ENCODE measurements around the gene TADA2A. TPM values are rescaled to one million over a fixed set of nuclear protein-coding genes. Genes with fewer than 3 reads are reported as not detected.
A peak's percentile ranks its signal among the peaks of the same experiment; 100 is the strongest.
"Not testable (repeated sequence)": the region's sequence is repeated elsewhere in the genome, so short reads cannot be mapped to it uniquely, and the experiment has no call there.

TADA2A gene
- total RNA-seq, 1 donor from 2014 or later: 28.7 TPM

DNA sequence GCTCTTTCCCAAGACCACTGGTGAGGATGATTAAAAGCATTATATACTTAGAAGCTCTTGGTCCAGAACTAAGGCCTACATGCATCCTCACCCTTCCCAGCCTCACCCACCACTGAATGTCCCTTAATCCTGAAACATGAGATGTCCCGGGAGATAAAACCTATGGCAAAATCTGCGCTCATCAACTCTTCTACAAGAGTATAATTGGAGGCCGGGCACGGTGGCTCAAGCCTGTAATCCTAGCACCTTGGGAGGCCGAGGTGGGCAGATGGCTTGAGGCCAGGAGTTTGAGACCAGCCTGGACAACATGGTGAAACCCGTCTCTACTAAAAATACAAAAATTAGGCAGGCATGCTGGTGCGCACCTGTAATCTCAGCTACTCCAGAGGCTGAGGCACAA is 13.3 kb upstream of the TADA2A start:
- no peak overlapping the region for H3K4me3 ChIP-seq (ENCODE audit: low read length in 3 of 3)
- no peak overlapping the region for H3K27ac ChIP-seq (ENCODE audit: low read depth, low read length)
- peaks cover 0 to 3% (median 0%) of the 10 kb centered on the region in 3 donors for H3K4me1 ChIP-seq (ENCODE audit: control insufficient read depth in 3 of 3, insufficient read depth in 3 of 3, low read length in 3 of 3)
- no peaks in the 10 kb centered on the region for H3K27me3 ChIP-seq (ENCODE audit: control insufficient read depth in 3 of 3, insufficient read depth in 3 of 3, low read length in 3 of 3)
- no peak overlapping the region for H3K9ac ChIP-seq (ENCODE audit: low read depth in 1 of 3, low read length in 3 of 3)
- H3K36me3 ChIP-seq (ENCODE audit: control insufficient read depth in 3 of 3, insufficient read depth in 3 of 3, low read length in 3 of 3): no peaks in the 10 kb centered on the region
- H3K9me3 ChIP-seq (ENCODE audit: control insufficient read depth in 3 of 3, low read length in 3 of 3): no peaks in the 10 kb centered on the region

DNA sequence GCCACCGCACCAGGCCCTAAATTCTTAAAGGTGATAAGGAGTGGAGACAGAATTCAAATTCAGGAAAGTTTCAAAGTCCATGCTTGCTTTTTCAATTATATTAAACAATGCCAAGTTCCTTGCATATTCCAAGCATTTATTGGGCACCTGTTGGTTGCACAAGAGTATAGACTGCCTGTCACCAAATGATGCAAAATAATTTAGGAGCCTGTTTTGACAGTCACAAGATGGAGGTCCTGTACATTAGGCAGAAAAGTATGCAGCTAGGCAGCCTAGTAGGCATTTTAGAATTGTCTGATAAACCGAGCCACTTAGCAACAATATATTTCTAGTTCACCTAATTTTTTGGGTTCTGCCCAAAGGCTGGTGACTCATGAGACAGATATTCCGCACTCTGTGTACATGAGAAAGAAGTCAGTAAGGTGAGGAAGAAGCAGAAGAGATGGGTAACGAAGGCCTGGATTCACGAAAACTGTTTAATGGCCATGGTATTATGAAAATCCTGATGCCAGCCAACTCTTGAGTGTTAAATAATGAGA is 7.4 kb upstream of the TADA2A start:
- H3K9me3 ChIP-seq (ENCODE audit: control insufficient read depth in 3 of 3, low read length in 3 of 3): no peaks in the 10 kb centered on the region
- no peaks in the 10 kb centered on the region for H3K27me3 ChIP-seq (ENCODE audit: control insufficient read depth in 3 of 3, insufficient read depth in 3 of 3, low read length in 3 of 3)
- no peak overlapping the region for H3K27ac ChIP-seq (ENCODE audit: low read depth, low read length)
- H3K36me3 ChIP-seq (ENCODE audit: control insufficient read depth in 3 of 3, insufficient read depth in 3 of 3, low read length in 3 of 3): no peaks in the 10 kb centered on the region
- no peak overlapping the region for H3K4me3 ChIP-seq (ENCODE audit: low read length in 3 of 3)
- H3K4me1 ChIP-seq (ENCODE audit: control insufficient read depth in 3 of 3, insufficient read depth in 3 of 3, low read length in 3 of 3): no peaks in the 10 kb centered on the region
- no peak overlapping the region for H3K9ac ChIP-seq (ENCODE audit: low read depth in 1 of 3, low read length in 3 of 3)

GRCh38 chr17:37400505-37400904 is 6.2 kb upstream of the TADA2A start:
- Histone ChIP-seq H3K27me3 (ENCODE audit: control insufficient read depth in 3 of 3, insufficient read depth in 3 of 3, low read length in 3 of 3) (no peaks in the 10 kb centered on the region), H3K9me3 (ENCODE audit: control insufficient read depth in 3 of 3, low read length in 3 of 3) (no peaks in the 10 kb centered on the region), H3K27ac (ENCODE audit: low read depth, low read length) (no peak overlapping the region), H3K4me3 (ENCODE audit: low read length in 3 of 3) (no peak overlapping the region), H3K36me3 (ENCODE audit: control insufficient read depth in 3 of 3, insufficient read depth in 3 of 3, low read length in 3 of 3) (no peaks in the 10 kb centered on the region), H3K9ac (ENCODE audit: low read depth in 1 of 3, low read length in 3 of 3) (no peak overlapping the region), H3K4me1 (ENCODE audit: control insufficient read depth in 3 of 3, insufficient read depth in 3 of 3, low read length in 3 of 3) (peaks cover 0 to 9% (median 2%) of the 10 kb centered on the region in 3 donors)

- Histone ChIP-seq H3K9ac (ENCODE audit: low read depth in 1 of 3, low read length in 3 of 3) (peak overlapping the region in 2 of 3 donors; percentile 83 to 91), H3K4me1 (ENCODE audit: control insufficient read depth in 3 of 3, insufficient read depth in 3 of 3, low read length in 3 of 3) (peaks cover 6 to 23% (median 11%) of the 10 kb centered on the region in 3 donors), H3K4me3 (ENCODE audit: low read length in 3 of 3) (peak overlapping the region; percentile 87 to 93 (median 92))
- not testable (repeated sequence) for H3K27me3 ChIP-seq (ENCODE audit: control insufficient read depth in 3 of 3, insufficient read depth in 3 of 3, low read length in 3 of 3); H3K9me3 ChIP-seq (ENCODE audit: control insufficient read depth in 3 of 3, low read length in 3 of 3); H3K36me3 ChIP-seq (ENCODE audit: control insufficient read depth in 3 of 3, insufficient read depth in 3 of 3, low read length in 3 of 3); H3K27ac ChIP-seq (ENCODE audit: low read depth, low read length)
Observed at GRCh38 chr17:37405522-37405921, 1.2 kb upstream of the TADA2A start.

GRCh38 chr17:37405955-37406634 is 591 bp upstream of the TADA2A start:
- peaks cover 0 to 2% (median under 1%) of the 10 kb centered on the region in 3 donors for H3K36me3 ChIP-seq (ENCODE audit: control insufficient read depth in 3 of 3, insufficient read depth in 3 of 3, low read length in 3 of 3)
- peak overlapping the region; percentile 87 to 93 (median 92) for H3K4me3 ChIP-seq (ENCODE audit: low read length in 3 of 3)
- peak overlapping the region; percentile 78 for H3K27ac ChIP-seq (ENCODE audit: low read depth, low read length)
- H3K9ac ChIP-seq (ENCODE audit: low read depth in 1 of 3, low read length in 3 of 3): peak overlapping the region; percentile 83 to 92 (median 91)
- H3K4me1 ChIP-seq (ENCODE audit: control insufficient read depth in 3 of 3, insufficient read depth in 3 of 3, low read length in 3 of 3): peaks cover 6 to 23% (median 11%) of the 10 kb centered on the region in 3 donors
- H3K9me3 ChIP-seq (ENCODE audit: control insufficient read depth in 3 of 3, low read length in 3 of 3): no peaks in the 10 kb centered on the region
- no peaks in the 10 kb centered on the region for H3K27me3 ChIP-seq (ENCODE audit: control insufficient read depth in 3 of 3, insufficient read depth in 3 of 3, low read length in 3 of 3)

- Histone ChIP-seq H3K36me3 (ENCODE audit: control insufficient read depth in 3 of 3, insufficient read depth in 3 of 3, low read length in 3 of 3) (peaks cover 3 to 14% (median 6%) of the 10 kb centered on the region in 3 donors), H3K4me1 (ENCODE audit: control insufficient read depth in 3 of 3, insufficient read depth in 3 of 3, low read length in 3 of 3) (peaks cover 6 to 23% (median 11%) of the 10 kb centered on the region in 3 donors)
- H3K27me3 ChIP-seq (ENCODE audit: control insufficient read depth in 3 of 3, insufficient read depth in 3 of 3, low read length in 3 of 3); H3K27ac ChIP-seq (ENCODE audit: low read depth, low read length); H3K9ac ChIP-seq (ENCODE audit: low read depth in 1 of 3, low read length in 3 of 3); H3K9me3 ChIP-seq (ENCODE audit: control insufficient read depth in 3 of 3, low read length in 3 of 3); H3K4me3 ChIP-seq (ENCODE audit: low read length in 3 of 3): not testable (repeated sequence)
Observed at GRCh38 chr17:37408145-37408479, 1.4 kb downstream of the TADA2A start.

DNA sequence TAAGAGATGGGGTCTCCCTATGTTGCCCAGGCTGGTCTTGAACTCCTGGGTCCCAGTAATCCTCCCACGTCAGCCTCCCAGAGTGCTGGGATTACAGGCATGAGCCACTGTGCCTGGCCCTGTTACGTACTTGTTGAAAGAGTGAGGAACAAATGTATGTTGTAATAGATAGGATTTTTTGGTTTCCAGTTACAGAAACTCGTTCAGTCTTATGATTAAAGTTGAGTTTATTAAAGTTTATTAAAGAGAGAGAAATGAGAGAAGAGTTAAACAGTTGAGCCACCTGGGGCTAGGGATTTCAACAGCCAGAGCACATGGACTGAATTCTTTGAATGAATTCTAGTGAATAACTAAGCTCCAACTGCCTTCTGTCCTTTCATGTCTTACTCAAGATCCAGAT is 3.7 kb downstream of the TADA2A start:
- Histone ChIP-seq H3K36me3 (ENCODE audit: control insufficient read depth in 3 of 3, insufficient read depth in 3 of 3, low read length in 3 of 3) (peaks cover 3 to 23% (median 15%) of the 10 kb centered on the region in 3 donors), H3K9me3 (ENCODE audit: control insufficient read depth in 3 of 3, low read length in 3 of 3) (no peaks in the 10 kb centered on the region), H3K27ac (ENCODE audit: low read depth, low read length) (no peak overlapping the region), H3K27me3 (ENCODE audit: control insufficient read depth in 3 of 3, insufficient read depth in 3 of 3, low read length in 3 of 3) (no peaks in the 10 kb centered on the region), H3K4me1 (ENCODE audit: control insufficient read depth in 3 of 3, insufficient read depth in 3 of 3, low read length in 3 of 3) (peaks cover 6 to 16% (median 10%) of the 10 kb centered on the region in 3 donors), H3K9ac (ENCODE audit: low read depth in 1 of 3, low read length in 3 of 3) (no peak overlapping the region), H3K4me3 (ENCODE audit: low read length in 3 of 3) (no peak overlapping the region)

GRCh38 chr17:37413875-37414519 is 7.3 kb downstream of the TADA2A start:
- Histone ChIP-seq H3K4me1 (ENCODE audit: control insufficient read depth in 3 of 3, insufficient read depth in 3 of 3, low read length in 3 of 3) (no peaks in the 10 kb centered on the region), H3K36me3 (ENCODE audit: control insufficient read depth in 3 of 3, insufficient read depth in 3 of 3, low read length in 3 of 3) (peaks cover 6 to 24% (median 23%) of the 10 kb centered on the region in 3 donors), H3K27ac (ENCODE audit: low read depth, low read length) (no peak overlapping the region), H3K4me3 (ENCODE audit: low read length in 3 of 3) (no peak overlapping the region), H3K9ac (ENCODE audit: low read depth in 1 of 3, low read length in 3 of 3) (no peak overlapping the region), H3K27me3 (ENCODE audit: control insufficient read depth in 3 of 3, insufficient read depth in 3 of 3, low read length in 3 of 3) (no peaks in the 10 kb centered on the region), H3K9me3 (ENCODE audit: control insufficient read depth in 3 of 3, low read length in 3 of 3) (no peaks in the 10 kb centered on the region)

DNA sequence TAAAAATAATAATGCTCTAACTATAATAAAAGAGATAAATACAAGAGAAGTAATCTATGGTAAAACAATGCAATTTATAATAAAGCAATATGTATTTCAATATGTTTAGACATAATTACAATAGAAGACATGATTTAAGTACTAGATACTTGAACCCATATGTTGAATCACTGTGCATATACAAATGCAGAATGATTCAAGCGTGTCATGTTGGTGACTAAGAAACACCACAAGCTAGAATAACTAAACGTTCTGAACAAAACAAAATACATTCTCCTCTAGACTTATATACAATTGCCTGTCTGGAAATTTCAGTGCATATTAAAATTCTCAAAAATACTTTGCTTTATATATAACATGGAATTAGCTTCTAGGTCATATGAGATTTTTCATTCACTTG is 11.2 kb downstream of the TADA2A start:
- H3K36me3 ChIP-seq (ENCODE audit: control insufficient read depth in 3 of 3, insufficient read depth in 3 of 3, low read length in 3 of 3): peaks cover 2 to 23% (median 16%) of the 10 kb centered on the region in 3 donors
- H3K9ac ChIP-seq (ENCODE audit: low read depth in 1 of 3, low read length in 3 of 3): no peak overlapping the region
- H3K4me3 ChIP-seq (ENCODE audit: low read length in 3 of 3): no peak overlapping the region
- no peaks in the 10 kb centered on the region for H3K4me1 ChIP-seq (ENCODE audit: control insufficient read depth in 3 of 3, insufficient read depth in 3 of 3, low read length in 3 of 3)
- no peaks in the 10 kb centered on the region for H3K27me3 ChIP-seq (ENCODE audit: control insufficient read depth in 3 of 3, insufficient read depth in 3 of 3, low read length in 3 of 3)
- no peaks in the 10 kb centered on the region for H3K9me3 ChIP-seq (ENCODE audit: control insufficient read depth in 3 of 3, low read length in 3 of 3)
- no peak overlapping the region for H3K27ac ChIP-seq (ENCODE audit: low read depth, low read length)

DNA sequence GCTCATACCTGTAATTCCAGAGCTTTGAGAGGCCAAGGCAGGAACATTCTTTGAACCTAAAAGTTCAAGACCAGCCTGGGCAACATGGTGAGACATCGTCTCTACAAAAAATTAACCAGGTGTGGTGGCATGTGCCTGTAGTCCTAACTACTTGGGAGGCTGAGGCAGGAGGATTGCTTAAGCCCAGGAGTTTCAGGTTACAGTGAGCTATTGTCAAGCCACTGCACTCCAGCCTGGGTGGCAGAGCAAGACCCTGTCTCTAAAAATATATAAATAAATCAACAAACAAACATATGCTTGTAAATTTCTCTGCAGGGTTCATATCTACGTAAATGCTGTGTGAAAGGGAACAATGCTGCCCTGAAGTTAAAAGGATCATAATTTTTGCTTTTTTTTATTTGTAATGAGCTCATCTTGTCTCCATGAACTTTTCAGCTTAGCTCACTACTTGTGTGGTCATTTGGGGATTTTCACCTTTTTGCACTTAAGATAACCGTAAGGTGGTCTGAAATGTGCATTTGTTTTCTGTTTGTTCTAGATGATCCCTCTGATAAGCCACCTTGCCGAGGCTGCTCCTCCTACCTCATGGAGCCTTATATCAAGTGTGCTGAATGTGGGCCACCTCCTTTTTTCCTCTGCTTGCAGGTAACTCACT is 16.4 kb downstream of the TADA2A start:
- no peak overlapping the region for H3K27ac ChIP-seq (ENCODE audit: low read depth, low read length)
- no peaks in the 10 kb centered on the region for H3K4me1 ChIP-seq (ENCODE audit: control insufficient read depth in 3 of 3, insufficient read depth in 3 of 3, low read length in 3 of 3)
- no peaks in the 10 kb centered on the region for H3K9me3 ChIP-seq (ENCODE audit: control insufficient read depth in 3 of 3, low read length in 3 of 3)
- H3K36me3 ChIP-seq (ENCODE audit: control insufficient read depth in 3 of 3, insufficient read depth in 3 of 3, low read length in 3 of 3): peaks cover 15 to 39% (median 34%) of the 10 kb centered on the region in 3 donors
- no peak overlapping the region for H3K9ac ChIP-seq (ENCODE audit: low read depth in 1 of 3, low read length in 3 of 3)
- no peaks in the 10 kb centered on the region for H3K27me3 ChIP-seq (ENCODE audit: control insufficient read depth in 3 of 3, insufficient read depth in 3 of 3, low read length in 3 of 3)
- H3K4me3 ChIP-seq (ENCODE audit: low read length in 3 of 3): no peak overlapping the region

Data from skeletal muscle tissue (tissue), 4 donors.